Measurements from ENCODE around the gene FAM53A. TPM values are rescaled to one million over a fixed set of nuclear protein-coding genes. Genes with fewer than 3 reads are reported as not detected.
"Not testable (repeated sequence)": the region's sequence is repeated elsewhere in the genome, so short reads cannot be mapped to it uniquely, and the experiment has no call there.

The FAM53A gene
- total RNA-seq, 1 donor from 2014 or later = 1.6 TPM

DNA sequence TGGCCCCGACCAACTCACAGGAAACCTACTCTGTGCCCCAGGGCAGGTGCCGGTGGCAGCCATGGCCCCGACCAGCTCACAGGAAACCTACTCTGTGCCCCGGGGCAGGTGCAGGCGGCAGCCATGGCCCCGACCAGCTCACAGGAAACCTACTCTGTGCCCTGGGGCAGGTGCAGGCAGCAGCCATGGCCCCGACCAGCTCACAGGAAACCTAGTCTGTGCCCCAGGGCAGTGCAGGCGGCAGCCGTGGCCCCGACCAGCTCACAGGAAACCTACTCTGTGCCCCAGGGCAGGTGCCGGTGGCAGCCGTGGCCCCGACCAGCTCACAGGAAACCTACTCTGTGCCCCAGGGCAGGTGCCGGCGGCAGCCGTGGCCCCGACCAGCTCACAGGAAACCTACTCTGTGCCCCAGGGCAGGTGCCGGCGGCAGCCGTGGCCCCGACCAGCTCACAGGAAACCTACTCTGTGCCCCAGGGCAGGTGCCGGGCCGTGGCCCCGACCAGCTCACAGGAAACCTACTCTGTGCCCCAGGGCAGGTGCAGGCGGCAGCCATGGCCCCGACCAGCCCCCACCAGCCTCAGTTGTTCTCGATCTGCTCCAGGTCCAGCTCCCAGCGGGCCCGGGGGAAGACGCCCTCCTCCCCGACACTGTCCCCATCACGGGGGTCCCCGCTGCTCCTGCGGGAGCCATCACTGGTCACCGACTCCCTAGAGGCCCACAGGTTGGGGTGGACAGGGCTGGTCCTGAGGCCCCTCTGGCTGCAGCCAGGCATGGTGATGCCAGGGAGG is 43.2 kb downstream of the FAM53A start:
- DNase-seq (ENCODE audit: low spot score) = not testable (repeated sequence)

DNA sequence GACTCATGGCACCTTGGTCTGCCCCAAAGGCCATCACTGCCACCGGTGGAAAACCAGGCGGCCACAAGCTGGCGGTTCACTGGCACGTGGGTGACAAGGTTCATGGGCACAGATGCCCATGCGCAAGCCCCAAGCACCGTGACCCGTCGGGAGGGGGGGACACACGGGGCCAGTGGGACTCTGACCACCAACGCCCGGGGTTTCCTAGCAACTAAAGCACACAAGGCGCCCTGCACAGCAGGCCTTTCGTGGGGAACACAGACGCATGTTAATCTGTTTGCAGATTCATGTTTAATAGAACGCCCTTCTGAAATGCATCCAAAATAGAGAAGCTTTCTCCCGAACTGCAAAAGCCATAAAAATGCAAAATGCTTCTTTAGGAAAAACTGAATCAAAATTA is 43.9 kb downstream of the FAM53A start:
- no peak for DNase-seq (ENCODE audit: low spot score)

DNA sequence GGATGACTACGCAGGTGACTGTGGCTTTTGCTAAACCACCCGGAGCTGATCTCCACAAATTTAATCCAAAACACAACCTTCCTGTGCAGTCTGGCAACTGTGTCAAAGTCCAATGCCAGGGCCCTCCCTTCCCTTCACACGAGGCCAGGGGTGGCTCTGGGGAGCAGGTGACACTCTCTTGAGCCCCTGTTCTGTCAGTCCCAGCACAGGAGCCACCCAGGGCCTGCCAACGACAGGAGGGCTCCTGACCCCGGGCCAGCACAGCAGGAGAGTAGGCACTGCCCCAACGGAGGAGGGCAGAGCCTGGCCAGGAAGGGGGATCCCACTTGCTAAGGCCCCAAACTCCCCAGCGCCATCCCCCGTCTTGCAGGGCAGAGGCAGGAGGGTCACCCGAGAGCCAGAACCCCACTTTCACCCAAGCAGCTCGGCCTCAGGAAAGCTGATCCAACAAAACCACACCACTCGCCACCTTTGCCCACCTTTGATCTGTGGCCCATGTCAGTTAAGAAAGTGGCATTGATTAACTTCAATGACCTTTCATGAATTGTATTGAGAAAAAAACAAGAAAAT is 44.7 kb downstream of the FAM53A start:
- DNase-seq (ENCODE audit: low spot score) = no peak

DNA sequence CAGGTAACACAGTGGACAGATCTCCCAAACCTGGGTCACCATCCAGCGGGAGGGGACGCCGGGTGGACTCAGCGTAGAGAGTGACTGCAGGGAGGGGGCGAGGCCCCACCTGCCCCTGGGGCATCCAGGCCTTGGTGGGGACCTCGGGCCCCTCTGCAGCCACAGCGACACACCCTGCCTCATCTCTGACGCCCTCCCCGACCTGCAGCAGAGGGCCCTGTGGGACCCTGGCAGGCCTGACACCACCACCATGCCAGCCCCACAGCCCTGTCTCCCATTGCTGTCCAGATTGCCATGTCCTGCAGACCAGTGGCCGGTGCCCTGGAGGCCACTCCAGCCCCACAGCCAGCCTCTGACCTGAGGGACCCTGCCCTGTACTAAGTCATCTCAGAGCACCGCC is 45.2 kb downstream of the FAM53A start:
- no peak for DNase-seq (ENCODE audit: low spot score)

DNA sequence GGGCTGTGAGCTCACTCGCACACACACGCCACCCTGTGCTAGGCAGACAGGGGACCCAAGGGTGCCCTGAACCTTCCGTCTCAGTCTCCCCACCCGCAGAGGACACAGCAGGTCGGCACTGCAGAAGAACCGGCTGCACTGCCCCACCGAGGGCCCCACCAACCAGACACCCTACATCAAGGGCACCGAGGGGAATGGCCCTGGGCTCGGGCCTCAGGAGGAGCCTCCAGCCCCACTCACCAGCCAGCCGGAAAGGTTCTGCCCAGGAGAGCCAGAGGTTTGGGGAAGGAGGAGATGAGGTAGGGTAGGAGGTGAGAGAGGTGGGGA is 45.9 kb downstream of the FAM53A start:
- no peak for DNase-seq (ENCODE audit: low spot score)

DNA sequence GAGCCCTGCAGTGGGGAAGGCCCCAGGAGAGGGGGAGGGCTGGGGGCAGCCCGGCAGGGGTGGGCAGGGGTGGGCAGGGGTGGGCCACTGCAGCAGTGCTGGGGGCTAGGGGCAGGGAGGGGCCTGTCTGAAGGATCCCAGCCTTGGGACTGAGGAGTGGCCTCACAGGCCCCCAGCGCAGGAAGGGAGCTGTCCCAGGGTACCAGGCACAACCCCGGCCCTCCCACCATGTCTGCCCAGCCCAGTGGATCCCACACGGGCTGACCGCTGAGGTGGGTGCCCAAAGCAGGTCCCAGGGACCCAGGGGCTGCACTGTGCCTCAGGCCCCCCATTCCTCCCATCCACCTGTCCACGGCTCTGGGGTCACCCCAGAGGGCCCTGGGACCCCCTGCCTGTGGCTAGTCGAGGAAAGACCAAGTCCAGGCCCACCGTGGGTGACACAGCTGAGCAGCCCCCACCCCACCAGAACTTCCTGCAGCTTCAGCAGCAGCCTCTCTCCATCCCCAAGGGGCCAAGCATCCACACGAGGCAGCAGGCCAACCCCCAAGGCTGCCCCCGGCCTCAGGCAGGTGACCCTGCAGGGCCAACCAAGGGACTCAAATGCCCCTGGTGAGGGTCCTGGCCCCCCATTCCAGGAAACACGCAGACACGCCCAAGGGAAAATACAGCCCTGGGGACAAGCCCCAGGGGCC is 46.4 kb downstream of the FAM53A start:
- DNase-seq (ENCODE audit: low spot score) = no peak

DNA sequence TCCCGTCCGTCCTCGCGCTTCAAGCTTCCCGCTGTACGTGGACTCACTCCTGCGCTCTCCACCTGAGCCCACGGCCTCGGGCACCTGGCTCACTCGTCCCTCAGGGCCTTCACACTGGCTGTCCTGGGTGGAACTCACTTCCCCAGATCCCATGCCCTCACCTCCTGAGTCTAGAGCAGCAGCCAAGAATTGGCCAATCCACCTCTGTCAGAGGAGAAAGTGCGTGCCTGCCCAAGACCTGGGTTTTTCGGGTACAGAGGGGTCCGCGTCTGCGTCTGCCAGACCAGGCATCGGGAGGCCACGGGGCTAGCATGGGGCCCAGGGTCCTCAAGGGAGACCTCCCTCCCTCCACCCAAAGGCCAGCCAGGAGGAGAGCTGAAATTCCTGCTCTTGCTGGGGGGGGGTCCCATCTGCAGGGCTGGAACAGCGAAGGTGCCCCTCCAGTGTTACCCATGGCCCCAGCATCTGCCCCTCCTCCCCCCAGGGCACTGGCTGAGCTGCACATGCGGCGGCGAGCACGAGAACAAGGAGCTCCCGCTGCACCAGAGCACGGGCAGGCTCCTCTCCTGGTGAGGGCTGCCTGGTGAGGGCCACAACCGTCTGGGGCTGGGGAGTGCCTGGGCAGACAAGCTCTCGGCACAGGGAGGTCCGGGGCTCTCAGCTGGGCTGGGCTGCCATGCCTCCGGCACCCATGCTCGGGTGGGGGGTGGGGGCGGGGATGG is 47.5 kb downstream of the FAM53A start:
- DNase-seq (ENCODE audit: low spot score) = no peak

DNA sequence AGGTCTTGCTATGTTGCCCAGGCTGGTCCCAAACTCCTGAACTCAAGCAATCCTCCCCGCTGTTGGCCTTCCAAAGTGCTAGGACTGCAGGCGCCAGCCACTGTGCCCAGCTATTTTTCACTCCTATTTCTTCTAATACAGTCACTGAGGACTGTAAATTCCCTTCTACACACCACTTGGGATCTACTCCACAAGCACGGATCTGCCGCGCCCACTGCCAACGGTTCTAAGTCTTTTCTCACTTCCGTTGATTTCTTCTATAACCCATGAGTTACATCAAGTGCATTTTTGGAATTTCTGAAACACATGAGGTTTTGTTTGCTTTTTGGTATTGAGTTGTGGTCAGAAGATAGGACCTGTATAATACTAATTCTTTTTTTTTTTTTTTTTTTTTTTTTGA is 48.6 kb downstream of the FAM53A start:
- no peak for DNase-seq (ENCODE audit: low spot score)

DNA sequence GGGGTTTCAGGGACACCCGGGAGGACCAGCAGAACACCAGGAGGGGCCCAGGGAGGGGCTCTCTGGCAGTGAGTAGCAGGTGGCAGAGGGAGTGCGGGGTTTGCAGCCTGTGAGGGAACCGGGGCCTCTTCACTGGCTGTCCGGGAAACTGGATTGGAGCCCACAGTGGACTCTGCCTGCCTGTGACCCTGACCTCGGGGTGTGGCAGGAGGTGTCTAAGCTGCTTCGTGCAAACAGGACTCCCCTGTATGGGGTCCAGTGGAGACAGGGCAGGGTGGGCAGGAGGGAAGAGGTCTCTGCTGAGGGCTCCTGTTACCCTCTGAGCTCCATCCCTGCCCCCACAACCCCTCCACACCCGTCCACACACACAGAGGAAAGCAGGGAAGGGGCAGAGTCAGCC is 50.1 kb downstream of the FAM53A start:
- no peak for DNase-seq (ENCODE audit: low spot score)

DNA sequence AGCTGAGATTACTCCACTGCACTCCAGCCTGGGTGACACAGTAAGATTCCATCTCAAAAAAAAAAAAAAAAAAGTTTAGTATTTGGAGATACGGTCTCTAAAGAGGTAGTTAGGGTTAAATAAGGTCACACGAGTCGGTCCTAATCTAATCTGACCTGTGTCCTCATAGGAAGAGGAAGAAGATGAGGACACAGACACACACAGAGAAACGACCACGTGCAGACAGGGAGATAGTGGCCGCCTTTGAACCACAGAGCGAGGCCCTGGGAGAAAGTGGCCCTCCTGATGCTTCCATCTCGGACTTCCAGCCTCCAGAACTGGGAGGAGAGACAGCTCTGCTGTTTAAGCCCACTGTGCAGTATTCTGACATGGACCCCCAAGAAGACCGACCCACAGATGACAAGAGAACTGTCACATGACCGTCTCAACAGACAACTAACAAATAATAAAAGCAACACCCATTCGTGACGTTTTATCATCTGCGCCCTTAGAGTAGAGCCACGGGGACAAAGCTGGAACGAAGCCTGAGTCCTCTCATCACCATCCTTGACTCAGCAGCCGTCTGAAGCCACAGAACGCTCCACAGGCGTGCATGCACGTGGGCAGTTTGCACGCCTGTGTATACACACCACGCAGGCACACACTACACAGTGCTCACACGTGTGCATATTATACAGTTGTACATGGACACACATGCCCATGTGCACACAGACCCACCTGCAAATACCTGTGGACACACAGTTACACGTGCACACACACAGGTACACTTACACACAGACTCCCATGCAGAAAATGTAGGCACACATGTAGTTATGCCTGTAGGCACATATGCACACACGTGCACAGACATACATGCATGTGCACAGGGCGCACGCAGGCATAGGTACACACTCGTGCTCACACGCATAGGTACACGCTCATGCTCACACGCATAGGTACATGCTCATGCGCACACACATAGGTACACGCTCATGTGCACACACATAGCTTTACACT is 51.7 kb downstream of the FAM53A start:
- DNase-seq (ENCODE audit: low spot score) = no peak

DNA sequence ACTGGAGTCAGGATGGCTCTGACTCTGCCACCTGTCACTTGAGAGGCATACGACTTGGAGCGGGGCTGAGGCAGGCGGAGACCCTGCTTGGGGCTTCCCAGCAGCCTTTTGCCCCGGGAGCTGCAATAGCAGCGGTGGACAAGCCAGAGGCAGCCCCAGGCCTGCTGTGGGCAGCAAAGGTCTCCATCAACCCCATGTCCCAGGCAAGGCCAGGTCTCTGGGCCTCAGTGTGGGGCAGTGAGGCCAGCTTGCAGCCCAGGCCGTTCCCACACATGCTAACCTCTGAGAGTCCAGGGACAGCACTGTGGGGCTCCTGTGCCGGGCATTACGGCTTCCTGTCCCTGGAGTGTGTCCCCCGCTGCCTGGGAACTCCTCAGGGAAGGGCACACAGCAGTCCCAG is 53.0 kb downstream of the FAM53A start:
- DNase-seq (ENCODE audit: low spot score) = no peak

DNA sequence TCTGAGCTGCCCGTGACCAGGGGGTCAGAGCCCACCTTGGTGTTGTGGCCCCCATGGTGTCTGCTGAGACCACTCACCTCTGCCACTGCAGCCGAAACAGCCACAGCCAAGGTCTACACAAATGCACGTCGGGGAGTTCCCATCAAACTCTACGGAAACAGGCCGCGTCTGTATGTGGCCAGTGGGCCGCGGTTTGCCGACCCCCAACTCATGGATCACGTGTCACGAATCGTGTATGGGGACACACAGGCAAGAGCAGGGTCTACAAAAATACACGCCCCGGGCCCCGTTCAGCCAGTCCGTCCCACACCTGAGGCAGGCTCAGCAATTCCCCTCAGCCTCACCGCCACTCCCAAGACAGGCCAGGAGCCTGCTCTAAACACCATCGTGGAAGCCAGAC is 53.8 kb downstream of the FAM53A start:
- no peak for DNase-seq (ENCODE audit: low spot score)

DNA sequence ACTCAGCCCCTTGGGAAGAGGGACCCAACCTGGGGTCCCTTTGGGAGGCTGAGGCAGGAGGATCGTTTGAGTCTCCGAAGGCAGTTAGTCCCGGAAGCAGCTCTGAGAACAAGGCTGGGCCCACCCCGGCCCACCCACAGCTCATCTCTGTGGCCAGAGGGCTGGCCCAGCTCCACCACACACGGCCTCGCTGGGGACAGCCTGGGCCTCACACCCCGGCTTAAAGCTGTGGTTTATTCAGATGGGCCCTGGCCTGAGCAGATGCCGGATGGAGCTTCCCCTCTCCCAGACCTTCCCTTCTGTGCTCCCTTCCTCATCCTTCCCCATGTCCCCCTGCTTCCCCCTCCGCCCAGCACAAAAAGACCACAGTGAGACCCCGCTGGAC is 54.4 kb downstream of the FAM53A start:
- no peak for DNase-seq (ENCODE audit: low spot score)

DNA sequence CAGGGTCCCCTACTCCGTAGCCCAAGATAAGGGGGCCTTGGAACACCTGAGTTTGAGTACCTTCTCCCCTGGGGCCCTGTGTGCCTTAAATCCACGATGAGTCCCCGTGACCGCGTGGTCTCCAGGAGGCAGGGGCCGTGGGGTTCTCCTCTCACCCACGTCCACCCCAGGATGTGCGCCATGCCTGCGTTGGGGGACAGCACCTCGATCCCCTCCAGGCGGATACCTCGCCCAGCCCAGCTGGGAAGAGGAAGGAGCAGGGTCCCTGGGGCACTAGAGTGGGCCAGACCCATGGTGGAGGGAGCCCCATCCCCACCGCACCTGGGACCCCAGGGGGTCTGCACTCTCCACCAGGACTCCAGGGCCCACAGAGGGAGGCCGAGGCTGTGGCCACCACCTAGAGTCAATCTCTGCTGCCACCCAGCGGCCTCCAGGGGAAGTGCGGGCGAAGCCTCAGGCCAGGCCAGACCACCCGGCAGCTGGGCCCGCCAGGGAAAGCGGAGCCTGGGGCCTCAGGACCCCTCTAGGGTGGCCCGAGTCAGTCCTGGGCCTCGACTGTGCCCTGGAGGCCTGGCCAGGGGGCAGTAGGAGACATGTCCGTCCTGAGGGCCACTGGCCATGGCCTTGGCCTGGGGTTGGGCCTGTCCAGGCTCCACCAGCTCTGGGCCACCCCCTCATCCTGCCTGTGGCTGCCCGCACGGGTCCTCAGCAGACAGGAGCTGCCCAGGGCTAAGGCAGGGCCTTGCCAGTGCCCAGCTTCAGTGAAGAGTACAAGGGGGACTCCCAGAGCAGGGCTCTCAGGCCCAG is 55.0 kb downstream of the FAM53A start:
- DNase-seq (ENCODE audit: low spot score) = peak; percentile 57

DNA sequence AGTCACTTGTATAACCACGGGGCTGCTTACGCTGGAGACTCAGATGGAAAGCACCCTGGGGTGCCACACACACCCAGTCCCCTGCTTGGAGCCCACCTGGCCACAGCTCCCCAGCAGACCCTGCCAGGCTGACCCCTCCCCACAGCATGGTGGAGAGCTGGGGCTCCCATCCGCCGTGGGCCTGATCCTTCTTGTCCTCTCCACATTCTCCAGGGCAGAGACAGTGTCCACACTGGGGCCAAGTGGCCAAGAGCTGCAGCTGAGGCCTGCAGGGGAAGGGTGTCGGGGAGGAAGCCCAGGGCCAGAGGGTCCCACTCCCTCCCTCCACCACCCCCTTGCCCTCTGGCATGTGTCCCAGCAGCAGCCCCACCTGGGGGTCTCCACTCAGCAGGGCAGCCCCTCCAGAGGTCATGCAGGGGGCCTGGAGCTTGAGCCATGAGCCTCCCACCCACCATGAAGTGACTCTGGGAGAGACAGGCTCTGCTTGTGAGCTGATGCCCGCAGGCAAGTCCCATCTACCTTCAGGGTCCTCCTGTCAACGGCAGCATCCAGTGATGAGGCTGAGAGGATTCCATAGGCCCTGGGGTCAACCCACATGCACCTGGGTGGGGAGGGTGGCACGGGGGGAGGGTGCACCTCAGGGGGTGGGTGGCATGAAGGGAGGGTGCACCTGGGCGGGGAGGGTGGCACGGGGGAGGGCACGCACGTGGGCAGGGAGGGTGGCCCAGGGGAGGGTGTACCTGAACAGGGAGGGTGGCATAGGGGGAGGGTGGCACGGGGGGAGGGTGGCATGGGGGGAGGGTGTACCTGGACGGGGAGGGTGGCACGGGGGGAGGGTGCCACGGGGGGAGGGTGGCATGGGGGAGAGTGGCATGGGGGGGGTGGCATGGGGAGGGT is 56.4 kb downstream of the FAM53A start:
- no peak for DNase-seq (ENCODE audit: low spot score)

DNA sequence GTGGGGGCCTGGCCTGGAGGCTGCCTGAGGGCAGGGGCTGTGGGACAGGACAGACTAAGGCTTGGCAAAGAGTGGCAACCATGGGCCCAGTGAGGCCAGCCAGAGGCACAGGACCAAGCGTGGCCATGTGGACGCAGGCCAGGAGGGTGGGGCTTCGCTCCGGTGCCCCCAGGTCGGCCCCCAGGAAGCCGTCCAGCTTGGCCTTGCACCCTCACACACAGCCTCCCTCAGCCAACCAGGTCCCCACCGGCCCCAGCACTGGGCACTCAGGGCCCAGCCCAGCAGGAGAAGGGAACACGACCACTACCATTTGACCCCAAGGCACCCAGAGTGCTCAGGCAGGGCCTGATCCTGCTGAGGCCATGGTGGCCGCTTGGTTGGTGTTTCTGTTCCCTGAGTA is 57.2 kb downstream of the FAM53A start:
- no peak for DNase-seq (ENCODE audit: low spot score)

DNA sequence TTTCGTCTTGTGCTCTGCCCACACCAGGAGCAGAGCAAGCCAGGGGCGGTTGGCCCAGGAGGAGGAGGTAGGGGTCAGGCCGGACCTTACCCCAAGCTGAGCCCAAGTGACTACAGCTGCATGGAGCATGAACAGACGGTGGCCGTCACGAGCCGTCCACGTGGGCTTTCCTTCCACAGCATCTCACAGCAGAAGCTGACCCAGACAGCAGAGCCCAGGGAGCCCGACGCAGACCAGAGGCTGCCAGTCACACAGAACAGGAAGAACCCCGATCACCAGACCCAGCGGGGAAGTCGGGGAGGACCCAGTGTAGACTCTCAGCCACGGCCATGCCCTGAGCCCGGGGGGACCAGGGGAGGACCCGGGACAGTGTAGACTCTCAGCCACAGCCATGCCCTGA is 58.0 kb downstream of the FAM53A start:
- DNase-seq (ENCODE audit: low spot score) = no peak

DNA sequence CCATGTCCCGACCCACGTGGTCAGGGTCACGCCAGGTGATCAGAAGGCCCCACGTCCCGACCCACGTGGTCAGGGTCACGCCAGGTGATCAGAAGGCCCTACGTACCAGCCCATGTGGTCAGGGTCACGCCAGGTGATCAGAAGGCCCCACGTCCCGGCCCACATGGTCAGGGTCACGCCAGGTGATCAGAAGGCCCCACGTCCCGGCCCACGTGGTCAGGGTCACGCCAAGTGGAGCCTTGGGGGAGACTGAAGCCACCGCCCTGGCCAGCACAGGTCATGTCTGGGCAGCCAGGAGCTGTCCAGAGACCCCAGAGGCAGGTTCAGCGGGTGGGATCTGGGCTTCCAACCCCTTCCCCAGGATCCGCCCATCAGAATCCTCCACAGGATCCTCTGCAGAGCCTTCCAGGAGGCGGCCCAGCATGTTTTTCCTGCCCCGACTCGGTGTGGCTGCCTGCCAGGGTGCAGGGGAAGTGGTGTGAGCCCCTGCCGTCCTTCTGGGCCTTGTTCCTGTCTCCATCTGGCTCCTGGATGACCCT is 58.4 kb downstream of the FAM53A start:
- DNase-seq (ENCODE audit: low spot score) = no peak

DNA sequence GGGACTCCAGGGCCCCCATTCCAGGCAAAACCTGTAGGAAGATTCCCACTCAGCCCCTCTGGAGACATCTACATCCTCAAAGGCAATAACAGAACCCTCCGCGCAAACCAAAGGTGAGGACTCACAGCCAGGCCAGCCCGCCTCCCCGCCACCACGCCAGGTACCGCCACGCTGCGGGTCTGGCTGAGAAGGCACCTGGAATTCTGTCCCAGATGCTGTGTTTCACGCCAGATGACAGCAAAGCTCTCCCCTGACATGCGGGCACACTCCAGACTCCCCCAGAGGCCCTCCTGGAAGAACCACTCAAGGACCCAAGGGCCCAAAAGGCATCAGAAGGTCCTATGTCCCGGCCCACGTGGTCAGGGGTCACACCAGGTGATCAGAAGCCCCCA is 59.6 kb downstream of the FAM53A start:
- no peak for DNase-seq (ENCODE audit: low spot score)

All from mucosa of gallbladder (tissue), 1 donor.